Muscle of leg (tissue), 11 donors: ENCODE data around the gene CNOT6L. TPM values are rescaled to one million over a fixed set of nuclear protein-coding genes. Genes with fewer than 3 reads are reported as not detected.
"Not testable (repeated sequence)": the region's sequence is repeated elsewhere in the genome, so short reads cannot be mapped to it uniquely, and the experiment has no call there.

Source experiments
- DNase-seq: peaks from one replicate; pipeline ENCODE4 v3.0.0; 2013
- H3K27ac ChIP-seq: one replicate; pipeline ENCODE4 v1.5.1; 2013; ENCODE audit warnings: mild to moderate bottlenecking, low read length, control low read depth
- H3K27me3 ChIP-seq: one replicate; pipeline ENCODE4 v1.6.1; 2013; ENCODE audit warnings: low read length; ENCODE audit not compliant: control insufficient read depth, insufficient read depth
- H3K36me3 ChIP-seq: one replicate; pipeline ENCODE4 v1.6.1; 2013; ENCODE audit warnings: low read length; ENCODE audit not compliant: control insufficient read depth, insufficient read depth
- H3K4me1 ChIP-seq: one replicate; pipeline ENCODE4 v1.6.1; 2013; ENCODE audit warnings: low read length; ENCODE audit not compliant: control insufficient read depth, insufficient read depth
- H3K4me3 ChIP-seq: one replicate; pipeline ENCODE4 v1.5.1; 2013; ENCODE audit warnings: low read length, control low read depth
- H3K9me3 ChIP-seq: replicated peaks from 2 replicates; pipeline ENCODE4 v1.6.1; 2013; ENCODE audit warnings: low read depth, low read length; ENCODE audit not compliant: control insufficient read depth
- WGBS: methylation state at CpG from one replicate; pipeline ENCODE4 v1.1.5; 2013; ENCODE audit warnings: missing lambda C conversion rate; ENCODE audit not compliant: insufficient coverage; 5-methylcytosine and 5-hydroxymethylcytosine counted together
- polyA plus RNA-seq, 8 donors: library from polyadenylated mRNA; unstranded; fragments of 120-200 nt; gene quantifications; one replicate each; pipeline versions ENCODE4 v1.2.1 to v1.2.3, GENCODE V29; 2013; ENCODE audit warnings: inconsistent platforms in 1 of 8, low replicate concordance in 1 of 8; ENCODE audit not compliant: insufficient read length in 8 of 8, insufficient read depth in 1 of 8
- total RNA-seq: library from RNA; stranded (reverse); fragments of 120-200 nt; gene quantifications from one replicate; pipeline ENCODE4 v1.2.4, GENCODE V29; 2013

Gene CNOT6L
- total and polyA plus RNA-seq, 9 donors, result 19.2 to 36.6 (median 30.1) TPM

DNA sequence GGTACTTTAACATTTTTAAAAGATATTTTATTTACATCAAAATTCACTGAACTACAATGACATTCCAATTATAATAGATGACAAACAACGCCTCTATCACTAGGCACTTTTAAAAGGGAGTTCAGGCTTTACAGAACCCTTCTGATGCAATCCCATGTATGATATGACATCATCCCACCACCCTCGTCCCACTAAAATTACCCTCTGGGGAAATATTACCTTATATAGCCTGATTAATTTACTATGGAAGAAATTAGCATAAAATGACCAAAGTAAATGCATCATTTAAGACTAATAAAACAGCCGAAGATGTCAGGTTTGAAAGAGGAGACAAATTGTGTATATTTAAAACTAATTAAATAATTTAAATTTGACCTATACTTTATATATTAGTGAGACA is 100.7 kb downstream of the CNOT6L start:
- not testable (repeated sequence) for H3K9me3 ChIP-seq, H3K27ac ChIP-seq, DNase-seq, H3K4me3 ChIP-seq, H3K36me3 ChIP-seq, H3K27me3 ChIP-seq, H3K4me1 ChIP-seq
- WGBS, result no CpG with 5 or more reads among the region's 3 CpGs

GRCh38 chr4:77715414-77716290 is 103.5 kb downstream of the CNOT6L start:
- Histone ChIP-seq H3K4me3 (no peak overlapping the region), H3K4me1 (no peaks in the 10 kb centered on the region), H3K36me3 (peaks cover 3% of the 10 kb centered on the region), H3K27me3 (no peaks in the 10 kb centered on the region), H3K9me3 (no peaks in the 10 kb centered on the region), H3K27ac (no peak overlapping the region)
- no peak for DNase-seq
- WGBS, result no CpG with 5 or more reads among the region's 3 CpGs

DNA sequence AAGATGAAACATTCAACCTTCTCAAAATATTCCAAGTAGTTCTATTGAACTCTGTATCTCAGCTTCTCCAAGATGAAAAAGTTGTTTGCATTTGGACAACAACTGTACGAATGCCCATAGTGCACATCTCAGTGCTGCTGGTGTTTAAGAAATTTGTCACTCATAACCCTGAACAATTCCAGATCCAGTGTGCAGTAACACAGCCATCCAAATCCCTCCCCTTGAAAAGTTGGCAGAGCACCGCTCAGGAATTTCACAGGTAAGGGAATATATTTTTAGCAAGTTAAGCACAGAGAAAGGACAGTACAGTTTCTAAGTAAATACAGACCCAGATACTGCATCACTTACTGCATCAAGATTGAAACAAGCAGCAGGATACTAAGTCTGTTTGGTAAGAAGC is 104.7 kb downstream of the CNOT6L start:
- Histone ChIP-seq H3K4me1 (no peaks in the 10 kb centered on the region), H3K9me3 (no peaks in the 10 kb centered on the region), H3K27me3 (no peaks in the 10 kb centered on the region), H3K36me3 (no peaks in the 10 kb centered on the region), H3K4me3 (no peak overlapping the region), H3K27ac (no peak overlapping the region)
- DNase-seq, result no peak
- WGBS, result 86% methylated on average over 1 of the region's 2 CpGs

GRCh38 chr4:77713884-77714283 is 105.3 kb downstream of the CNOT6L start:
- no CpG with 5 or more reads among the region's 1 CpG for WGBS
- no peaks in the 10 kb centered on the region for H3K4me1 ChIP-seq
- DNase-seq, result no peak
- H3K9me3 ChIP-seq, result no peaks in the 10 kb centered on the region
- H3K27ac ChIP-seq, result no peak overlapping the region
- H3K4me3 ChIP-seq, result no peak overlapping the region
- no peaks in the 10 kb centered on the region for H3K36me3 ChIP-seq
- H3K27me3 ChIP-seq, result no peaks in the 10 kb centered on the region

DNA sequence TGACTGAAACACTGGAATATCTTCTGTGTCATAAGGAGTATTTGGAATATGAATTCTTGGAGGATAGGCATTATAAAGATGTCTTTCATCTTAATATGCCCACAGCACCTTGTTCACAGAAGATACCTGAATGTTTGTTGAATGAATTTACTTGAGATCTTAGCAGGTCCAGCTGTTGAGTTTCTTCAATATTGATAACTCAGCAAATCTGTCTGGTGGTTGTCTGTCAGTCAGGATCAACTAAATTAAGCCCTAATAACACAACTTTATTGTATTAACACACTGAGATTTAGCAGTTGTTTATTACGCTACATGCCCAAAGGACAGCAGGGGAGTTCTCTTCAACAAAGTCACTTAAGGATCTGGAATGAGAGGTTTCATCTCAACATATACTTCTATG is 106.5 kb downstream of the CNOT6L start:
- DNase-seq, result no peak
- H3K4me3 ChIP-seq, result no peak overlapping the region
- H3K27me3 ChIP-seq, result no peaks in the 10 kb centered on the region
- H3K27ac ChIP-seq, result no peak overlapping the region
- no peaks in the 10 kb centered on the region for H3K36me3 ChIP-seq
- WGBS, result no CpG with 5 or more reads among the region's 1 CpG
- H3K9me3 ChIP-seq, result no peaks in the 10 kb centered on the region
- H3K4me1 ChIP-seq, result no peaks in the 10 kb centered on the region

DNA sequence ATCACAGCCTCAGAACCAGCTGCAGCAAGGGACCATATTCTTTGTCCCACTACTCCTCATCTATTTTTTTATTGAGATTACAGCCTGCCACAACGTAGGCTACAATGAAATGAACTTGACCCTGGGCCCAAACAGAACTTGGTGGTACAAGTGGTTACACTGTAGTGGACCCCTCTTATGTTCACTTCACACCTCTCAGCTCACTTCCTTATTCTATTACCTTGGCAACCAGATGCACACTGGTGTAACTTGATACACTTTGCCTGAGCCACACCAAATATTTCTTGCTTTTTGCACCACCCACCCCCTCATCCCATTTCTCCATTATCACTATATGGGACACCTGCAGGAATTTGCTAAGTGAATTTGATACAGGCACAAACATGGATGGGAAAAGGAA is 107.7 kb downstream of the CNOT6L start:
- Histone ChIP-seq H3K27ac (no peak overlapping the region), H3K4me3 (no peak overlapping the region), H3K9me3 (no peaks in the 10 kb centered on the region), H3K36me3 (no peaks in the 10 kb centered on the region), H3K4me1 (no peaks in the 10 kb centered on the region), H3K27me3 (no peaks in the 10 kb centered on the region)
- no peak for DNase-seq
- WGBS, result no CpG with 5 or more reads among the region's 1 CpG

DNA sequence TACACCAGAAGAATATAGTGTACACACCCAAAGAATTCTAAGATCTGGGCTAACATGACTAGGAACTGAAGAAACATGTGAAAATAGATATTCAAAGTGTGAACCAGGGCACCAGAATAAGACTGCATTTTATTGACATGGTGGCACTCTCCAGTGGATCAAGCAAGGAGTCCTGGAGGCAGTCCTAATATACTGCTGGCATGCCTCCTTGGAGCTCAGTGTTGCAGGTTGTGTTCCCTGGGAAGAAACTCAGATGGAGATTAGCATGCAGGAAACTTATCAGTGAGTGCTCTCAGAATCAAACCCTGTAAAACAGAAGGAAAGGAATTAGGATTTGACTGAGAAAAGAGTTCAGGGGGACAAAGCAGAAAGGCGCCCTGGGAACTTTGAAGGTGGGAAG is 108.5 kb downstream of the CNOT6L start:
- no peak for DNase-seq
- no peaks in the 10 kb centered on the region for H3K4me1 ChIP-seq
- H3K27ac ChIP-seq, result no peak overlapping the region
- no peaks in the 10 kb centered on the region for H3K27me3 ChIP-seq
- no peaks in the 10 kb centered on the region for H3K9me3 ChIP-seq
- H3K36me3 ChIP-seq, result no peaks in the 10 kb centered on the region
- WGBS, result no CpG with 5 or more reads among the region's 1 CpG
- H3K4me3 ChIP-seq, result no peak overlapping the region

DNA sequence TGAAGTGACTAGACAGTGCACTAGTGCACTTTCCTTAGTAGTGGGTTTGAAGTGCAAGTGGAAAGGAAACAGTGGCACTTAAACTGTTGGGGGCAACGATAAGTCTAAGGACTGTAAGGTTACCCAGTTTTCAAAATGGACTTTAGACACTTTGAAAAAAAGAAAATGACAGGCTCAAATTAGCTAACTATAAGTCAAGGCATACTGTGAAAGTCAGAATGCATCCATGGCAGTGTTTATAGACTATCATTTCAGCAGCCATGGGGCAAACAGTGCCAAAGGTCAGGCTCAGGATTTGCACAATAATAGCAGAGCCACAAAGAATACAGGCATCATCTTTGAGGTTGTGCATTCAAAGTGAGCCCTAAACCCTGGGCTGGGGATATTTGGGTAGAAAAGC is 109.1 kb downstream of the CNOT6L start:
- Histone ChIP-seq H3K36me3 (no peaks in the 10 kb centered on the region), H3K4me3 (no peak overlapping the region), H3K27ac (no peak overlapping the region), H3K27me3 (no peaks in the 10 kb centered on the region), H3K9me3 (no peaks in the 10 kb centered on the region), H3K4me1 (no peaks in the 10 kb centered on the region)
- DNase-seq, result no peak
- no CpG with 5 or more reads among the region's 1 CpG for WGBS

GRCh38 chr4:77706717-77707116 is 112.5 kb downstream of the CNOT6L start:
- Histone ChIP-seq H3K27ac (no peak overlapping the region), H3K36me3 (no peaks in the 10 kb centered on the region), H3K4me1 (peaks cover 2% of the 10 kb centered on the region), H3K27me3 (no peaks in the 10 kb centered on the region), H3K4me3 (no peak overlapping the region), H3K9me3 (no peaks in the 10 kb centered on the region)
- no CpG with 5 or more reads among the region's 4 CpGs for WGBS
- DNase-seq, result no peak

DNA sequence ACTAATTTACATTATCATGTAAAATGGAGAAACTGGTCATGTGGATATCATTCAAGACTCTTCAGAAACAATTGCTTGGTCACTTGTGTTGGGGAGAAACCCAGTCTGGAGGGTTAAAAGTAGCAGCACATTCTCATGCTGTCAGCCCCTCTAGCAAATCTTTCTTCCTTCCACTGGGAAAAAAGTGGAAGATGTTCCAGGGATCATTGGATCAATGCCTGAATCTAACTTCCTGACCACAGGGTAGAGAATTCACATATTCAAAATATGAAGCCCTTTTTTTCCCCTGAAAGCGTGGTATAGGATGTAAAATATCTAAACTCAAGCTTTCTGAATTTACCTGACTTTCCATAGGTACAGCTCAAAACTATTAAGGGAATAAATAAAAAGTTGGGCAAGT is 115.5 kb downstream of the CNOT6L start:
- no peak overlapping the region for H3K27ac ChIP-seq
- H3K36me3 ChIP-seq, result no peaks in the 10 kb centered on the region
- peak; percentile 79 for DNase-seq
- no peak overlapping the region for H3K4me3 ChIP-seq
- H3K27me3 ChIP-seq, result no peaks in the 10 kb centered on the region
- H3K4me1 ChIP-seq, result peaks cover 19% of the 10 kb centered on the region
- no CpG with 5 or more reads among the region's 1 CpG for WGBS
- no peaks in the 10 kb centered on the region for H3K9me3 ChIP-seq
